GM23338 (cell line): Measurements from ENCODE around the gene FANCC.

Experiments
- CTCF ChIP-seq, 2 experiments: fragments of 200-600 bp in 1 of 2; sonication (generic) in 1 of 2; conservative IDR thresholded peaks; 2 replicates each; pipeline versions ENCODE4 v1.5.1 to v1.6.1; 2016 to 2017; ENCODE audit warnings: antibody characterized with exemption in 2 of 2, low read depth in 2 of 2, mild to moderate bottlenecking in 2 of 2, moderate library complexity in 1 of 2
- REST ChIP-seq: IDR thresholded peaks from one replicate; pipeline ENCODE4 v1.6.1; 2018; ENCODE audit warnings: antibody characterized with exemption; ENCODE audit not compliant: unreplicated experiment

GRCh38 chr9:95082401-95083084 lies 235.0 kb downstream of the FANCC start:
- no peak for TF ChIP-seq CTCF (conservative IDR thresholded peaks at IDR 0.05; ENCODE audit: low read depth in 2 of 2)
- TF ChIP-seq REST, result no peak
